CD4-positive, CD25-positive, alpha-beta regulatory T cell (primary cell): Measurements from ENCODE around the gene PHOX2A. TPM values are rescaled to one million over a fixed set of nuclear protein-coding genes. Genes with fewer than 3 reads are reported as not detected.

Experiments used
- ATAC-seq, 2 donors: fragments of 150-1000 bp; cut with Tn5 transposase; one replicate each; pipeline ENCODE4 v1.10.0; 2021; ENCODE audit warnings: low read depth in 2 of 2, moderate number of reproducible peaks in 2 of 2, moderate library complexity in 1 of 2
- DNase-seq, 3 donors: peaks; one replicate each; pipeline versions ENCODE4 v3.0.0 to v3.0.0-alpha.2; 2012 to 2022; ENCODE audit warnings: mixed read lengths in 1 of 3
- H3K27ac ChIP-seq: one replicate; pipeline ENCODE4 v1.7.0; 2013; ENCODE audit warnings: mild to moderate bottlenecking, low read length; ENCODE audit not compliant: insufficient read depth, poor library complexity, severe bottlenecking
- H3K27me3 ChIP-seq: one replicate; pipeline ENCODE4 v1.7.0; 2013; ENCODE audit warnings: low read length; ENCODE audit not compliant: control insufficient read depth, insufficient read depth
- H3K36me3 ChIP-seq: one replicate; pipeline ENCODE4 v1.7.0; 2013; ENCODE audit warnings: mild to moderate bottlenecking, low read length, moderate library complexity; ENCODE audit not compliant: control insufficient read depth, insufficient read depth
- H3K4me1 ChIP-seq: 2 replicates; pipeline ENCODE4 v1.7.0; 2013; ENCODE audit warnings: mild to moderate bottlenecking, low read length; ENCODE audit not compliant: insufficient read depth, control insufficient read depth, poor library complexity, severe bottlenecking
- H3K4me3 ChIP-seq: one replicate; pipeline ENCODE4 v1.7.0; 2013; ENCODE audit warnings: low read depth, mild to moderate bottlenecking, low read length, moderate library complexity
- H3K9me3 ChIP-seq, 2 experiments: 1 replicate in 1 of 2; 2 replicates in 1 of 2; pipeline ENCODE4 v1.7.0; 2013; ENCODE audit warnings: low read length in 2 of 2, mild to moderate bottlenecking in 1 of 2, moderate library complexity in 1 of 2; ENCODE audit not compliant: control insufficient read depth in 2 of 2
- H3K27ac Mint-ChIP-seq, 3 donors: one replicate each; pipeline ENCODE4 v1.8.0; 2020 to 2022; ENCODE audit warnings: mild to moderate bottlenecking in 3 of 3, mixed read lengths in 3 of 3, moderate library complexity in 2 of 3
- H3K27me3 Mint-ChIP-seq: one replicate; pipeline ENCODE4 v1.8.0; 2022; ENCODE audit warnings: mild to moderate bottlenecking, mixed read lengths
- H3K36me3 Mint-ChIP-seq: one replicate; pipeline ENCODE4 v1.8.0; 2020; ENCODE audit warnings: mixed read lengths
- H3K4me1 Mint-ChIP-seq, 4 donors: one replicate each; pipeline ENCODE4 v1.8.0; 2020 to 2022; ENCODE audit warnings: mixed read lengths in 4 of 4, mild to moderate bottlenecking in 1 of 4
- H3K4me3 Mint-ChIP-seq, 4 donors: one replicate each; pipeline ENCODE4 v1.8.0; 2020 to 2022; ENCODE audit warnings: mild to moderate bottlenecking in 4 of 4, mixed read lengths in 4 of 4, moderate library complexity in 3 of 4
- H3K9me3 Mint-ChIP-seq, 7 donors: one replicate each; pipeline ENCODE4 v1.8.0; 2020 to 2022; ENCODE audit warnings: mixed read lengths in 7 of 7, mild to moderate bottlenecking in 3 of 7, moderate library complexity in 2 of 7
- polyA plus RNA-seq, 4 donors: library from polyadenylated mRNA; unstranded; fragments of 300-500 nt; fragmentation: Illumina TruSeq; gene quantifications; one replicate each; pipeline ENCODE4 v1.2.3, GENCODE V29; 2021
- total RNA-seq: library from RNA; stranded (reverse); gene quantifications from one replicate; pipeline ENCODE4 v1.2.3, GENCODE V29; 2022

PHOX2A gene
- total and polyA plus RNA-seq, 5 donors from 2014 or later: not detected

DNA sequence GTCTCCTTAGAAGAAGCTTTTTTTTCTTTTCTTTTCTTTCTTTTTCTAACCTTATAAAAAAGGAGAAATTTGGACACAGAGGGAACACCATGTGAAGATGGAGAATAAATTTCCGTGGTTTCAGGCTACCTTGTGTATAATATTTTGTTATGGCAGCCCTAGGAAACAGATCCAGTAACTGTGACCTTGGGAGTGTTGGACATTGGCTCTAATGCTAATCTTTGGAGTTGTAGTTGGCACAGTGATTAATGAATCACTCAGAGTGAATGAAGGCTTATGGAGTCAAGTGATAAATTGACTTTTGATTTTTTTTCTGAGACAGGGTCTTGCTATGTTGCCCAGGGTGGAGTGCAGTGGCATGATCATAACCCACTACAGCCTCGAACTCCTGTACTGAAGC is 15.5 kb upstream of the PHOX2A start:
- peaks cover 0 to 1% (median 0%) of the 10 kb centered on the region in 7 donors for H3K9me3 Mint-ChIP-seq
- ATAC-seq (no peak), DNase-seq (no peak)
- peaks cover 0 to 2% (median 0%) of the 10 kb centered on the region in 4 donors for H3K4me1 Mint-ChIP-seq
- no peak overlapping the region for H3K4me3 ChIP-seq
- peaks cover 9% of the 10 kb centered on the region for H3K27me3 ChIP-seq
- H3K36me3 Mint-ChIP-seq: no peaks in the 10 kb centered on the region
- H3K27me3 Mint-ChIP-seq: peaks cover 34% of the 10 kb centered on the region
- H3K27ac ChIP-seq: no peak overlapping the region
- no peaks in the 10 kb centered on the region for H3K4me1 ChIP-seq
- no peaks in the 10 kb centered on the region for H3K36me3 ChIP-seq
- H3K4me3 Mint-ChIP-seq: no peak overlapping the region
- H3K9me3 ChIP-seq: no peaks in the 10 kb centered on the region
- H3K27ac Mint-ChIP-seq: no peak overlapping the region

DNA sequence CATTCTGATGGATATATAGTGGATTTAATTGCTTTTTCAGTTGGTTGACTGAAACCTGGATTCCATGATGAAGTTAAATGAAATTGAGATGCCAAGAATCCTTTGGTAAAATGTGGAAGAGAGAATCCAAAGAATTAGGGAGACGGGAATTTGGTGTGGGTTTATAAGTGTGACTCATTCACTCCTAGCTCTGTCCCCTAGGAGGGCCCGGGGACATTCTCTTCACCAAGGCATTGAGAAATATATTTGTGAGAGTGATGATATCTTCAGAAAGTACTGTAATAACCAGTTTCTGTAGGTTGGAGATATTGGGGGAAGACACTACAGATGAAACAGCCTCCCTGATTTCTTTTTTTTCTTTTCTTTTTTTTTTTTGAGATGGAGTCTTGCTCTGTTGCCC is 13.6 kb upstream of the PHOX2A start:
- peaks cover 13% of the 10 kb centered on the region for H3K27me3 ChIP-seq
- ATAC-seq (no peak), DNase-seq (no peak)
- Mint-ChIP-seq H3K36me3 (no peaks in the 10 kb centered on the region), H3K27ac (no peak overlapping the region), H3K4me3 (no peak overlapping the region), H3K9me3 (peaks cover 0 to 1% (median 0%) of the 10 kb centered on the region in 7 donors), H3K27me3 (peaks cover 24% of the 10 kb centered on the region), H3K4me1 (peaks cover 0 to 2% (median 0%) of the 10 kb centered on the region in 4 donors)
- no peak overlapping the region for H3K27ac ChIP-seq
- no peaks in the 10 kb centered on the region for H3K9me3 ChIP-seq
- no peaks in the 10 kb centered on the region for H3K36me3 ChIP-seq
- H3K4me3 ChIP-seq: no peak overlapping the region
- H3K4me1 ChIP-seq: no peaks in the 10 kb centered on the region

DNA sequence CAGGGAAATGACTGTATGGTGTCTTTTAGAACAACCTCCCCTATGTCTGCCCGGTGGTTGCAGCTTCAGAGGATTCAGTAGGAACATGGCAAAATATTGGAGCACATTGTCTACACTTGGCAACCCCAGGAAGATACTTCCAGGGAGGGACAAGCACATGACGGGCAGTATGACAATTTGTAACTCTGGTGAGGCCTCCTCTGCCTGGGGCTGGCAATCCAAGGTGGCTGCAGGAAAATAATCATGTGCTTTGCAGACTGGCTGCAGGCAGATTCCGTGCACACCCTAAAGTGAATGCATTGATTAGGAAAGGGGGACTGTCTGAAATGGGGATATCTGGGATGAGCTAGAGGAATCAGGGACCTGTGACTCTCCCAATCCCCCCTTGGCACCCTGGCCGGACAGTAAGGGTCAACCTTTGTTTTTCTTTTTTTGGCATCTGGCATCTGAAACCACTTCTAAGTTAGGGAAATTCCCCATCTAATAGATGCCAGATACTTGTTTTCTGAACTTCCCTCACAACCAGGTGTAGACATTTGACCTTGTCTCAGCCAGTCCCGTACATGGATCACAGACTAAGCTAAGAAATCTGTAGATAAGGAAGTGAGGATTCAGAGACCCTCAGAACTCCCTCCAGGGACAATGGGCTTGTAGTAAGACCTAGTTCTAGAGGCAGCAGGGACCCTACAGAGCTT is 10.5 kb upstream of the PHOX2A start:
- no peak for DNase-seq
- Mint-ChIP-seq H3K27ac (no peak overlapping the region), H3K4me3 (no peak overlapping the region), H3K27me3 (peaks cover 34% of the 10 kb centered on the region), H3K9me3 (peaks cover 0 to 1% (median 0%) of the 10 kb centered on the region in 7 donors), H3K36me3 (no peaks in the 10 kb centered on the region), H3K4me1 (no peaks in the 10 kb centered on the region)
- peaks cover 12% of the 10 kb centered on the region for H3K27me3 ChIP-seq
- H3K4me1 ChIP-seq: no peaks in the 10 kb centered on the region
- no peaks in the 10 kb centered on the region for H3K36me3 ChIP-seq
- H3K4me3 ChIP-seq: no peak overlapping the region
- ATAC-seq: no peak
- no peak overlapping the region for H3K27ac ChIP-seq
- H3K9me3 ChIP-seq: no peaks in the 10 kb centered on the region

DNA sequence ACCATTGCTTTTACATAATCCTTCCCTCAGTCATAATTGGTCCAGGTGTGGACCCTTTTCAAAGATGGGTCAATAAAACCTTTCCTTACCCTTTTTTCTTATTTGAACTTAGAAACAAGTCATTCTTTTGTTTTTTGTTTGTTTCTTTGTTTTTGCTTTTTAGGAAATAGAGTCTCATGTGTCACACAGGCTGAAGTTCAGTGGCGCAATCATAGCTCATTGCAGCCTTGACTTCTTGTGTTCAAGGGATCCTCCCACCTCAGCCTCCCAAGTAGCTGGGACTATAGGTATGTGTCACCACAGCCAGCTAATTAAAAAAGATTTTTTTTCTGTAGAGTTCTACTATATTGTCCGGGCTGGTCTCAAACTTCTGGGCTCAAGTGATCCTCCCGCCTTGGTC is 9.4 kb upstream of the PHOX2A start:
- Mint-ChIP-seq H3K9me3 (peaks cover 0 to 1% (median 0%) of the 10 kb centered on the region in 7 donors), H3K4me1 (no peaks in the 10 kb centered on the region), H3K36me3 (no peaks in the 10 kb centered on the region), H3K4me3 (no peak overlapping the region), H3K27me3 (peaks cover 34% of the 10 kb centered on the region), H3K27ac (no peak overlapping the region)
- DNase-seq (no peak), ATAC-seq (no peak)
- Histone ChIP-seq H3K4me3 (no peak overlapping the region), H3K27ac (no peak overlapping the region), H3K9me3 (no peaks in the 10 kb centered on the region), H3K4me1 (no peaks in the 10 kb centered on the region), H3K27me3 (peaks cover 9% of the 10 kb centered on the region), H3K36me3 (no peaks in the 10 kb centered on the region)

DNA sequence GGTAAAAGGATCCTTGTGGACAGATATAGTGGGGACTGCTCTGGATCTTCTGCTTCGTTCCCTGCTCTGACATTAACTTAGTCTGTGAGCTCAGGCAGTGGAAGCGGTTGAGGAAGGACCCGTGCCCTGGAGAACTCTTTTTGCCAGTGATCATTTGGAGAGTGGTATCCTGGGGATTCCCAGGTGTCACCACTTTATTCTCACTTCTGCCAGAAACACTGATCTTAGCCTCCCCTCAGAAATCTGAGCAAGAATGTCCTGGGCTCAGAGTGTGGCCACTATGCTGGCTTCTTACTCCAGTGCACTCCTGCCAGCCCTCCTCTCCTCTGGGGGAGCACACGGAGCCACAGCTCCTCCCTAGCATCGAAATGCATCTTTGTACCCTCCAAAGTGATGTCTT is 7.6 kb upstream of the PHOX2A start:
- ATAC-seq (no peak), DNase-seq (no peak)
- peaks cover 18% of the 10 kb centered on the region for H3K27me3 ChIP-seq
- H3K4me1 ChIP-seq: no peaks in the 10 kb centered on the region
- no peaks in the 10 kb centered on the region for H3K36me3 ChIP-seq
- Mint-ChIP-seq H3K27me3 (peaks cover 29% of the 10 kb centered on the region), H3K27ac (no peak overlapping the region), H3K4me1 (no peaks in the 10 kb centered on the region), H3K4me3 (no peak overlapping the region), H3K9me3 (peaks cover 0 to 1% (median 0%) of the 10 kb centered on the region in 7 donors), H3K36me3 (no peaks in the 10 kb centered on the region)
- no peak overlapping the region for H3K4me3 ChIP-seq
- H3K9me3 ChIP-seq: no peaks in the 10 kb centered on the region
- no peak overlapping the region for H3K27ac ChIP-seq

DNA sequence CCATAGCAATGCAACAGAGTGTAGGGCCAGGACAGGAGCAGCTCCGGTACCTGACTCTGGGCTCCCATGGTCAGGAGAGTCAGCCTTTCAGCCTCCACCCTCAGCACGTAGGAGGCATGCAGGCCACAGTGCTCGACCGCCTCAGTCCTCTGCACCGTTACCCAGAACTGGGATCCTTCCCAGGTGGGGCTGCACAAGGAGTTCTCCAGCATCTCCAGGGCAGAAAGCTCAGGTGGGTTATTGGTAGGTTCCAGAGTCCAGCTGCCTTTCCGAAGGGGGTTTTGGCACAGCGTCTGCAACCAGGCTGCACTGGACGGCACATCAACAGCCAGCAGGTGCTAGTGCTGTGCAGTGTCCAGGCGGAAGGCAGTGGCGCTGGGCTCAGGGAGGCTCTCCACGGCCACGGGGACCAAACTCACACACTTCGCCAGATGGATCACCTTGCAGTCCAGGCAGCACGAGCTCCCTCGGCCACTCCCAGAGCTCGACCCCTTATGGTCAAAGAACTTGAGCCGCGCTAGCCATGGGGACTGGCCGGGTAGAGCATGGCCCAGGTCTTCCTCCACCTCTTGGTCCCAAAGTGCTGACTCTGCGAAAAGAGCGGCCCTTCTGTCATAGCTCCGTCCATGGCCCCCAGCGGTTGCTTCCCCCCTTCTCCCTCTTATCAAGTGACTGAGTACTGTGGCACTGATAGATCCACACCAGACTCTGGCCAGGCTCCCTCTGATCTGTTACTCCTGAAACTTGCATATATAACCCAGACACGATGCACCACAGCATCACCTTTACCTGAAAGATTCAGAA is 6.9 kb upstream of the PHOX2A start:
- Histone ChIP-seq H3K4me1 (no peaks in the 10 kb centered on the region), H3K27ac (no peak overlapping the region), H3K27me3 (peaks cover 22% of the 10 kb centered on the region), H3K9me3 (no peaks in the 10 kb centered on the region), H3K4me3 (no peak overlapping the region), H3K36me3 (no peaks in the 10 kb centered on the region)
- H3K36me3 Mint-ChIP-seq: no peaks in the 10 kb centered on the region
- no peak overlapping the region for H3K27ac Mint-ChIP-seq
- H3K27me3 Mint-ChIP-seq: peaks cover 29% of the 10 kb centered on the region
- H3K9me3 Mint-ChIP-seq: peaks cover 0 to 1% (median 0%) of the 10 kb centered on the region in 7 donors
- no peak for DNase-seq
- H3K4me1 Mint-ChIP-seq: no peaks in the 10 kb centered on the region
- ATAC-seq: no peak
- no peak overlapping the region for H3K4me3 Mint-ChIP-seq

DNA sequence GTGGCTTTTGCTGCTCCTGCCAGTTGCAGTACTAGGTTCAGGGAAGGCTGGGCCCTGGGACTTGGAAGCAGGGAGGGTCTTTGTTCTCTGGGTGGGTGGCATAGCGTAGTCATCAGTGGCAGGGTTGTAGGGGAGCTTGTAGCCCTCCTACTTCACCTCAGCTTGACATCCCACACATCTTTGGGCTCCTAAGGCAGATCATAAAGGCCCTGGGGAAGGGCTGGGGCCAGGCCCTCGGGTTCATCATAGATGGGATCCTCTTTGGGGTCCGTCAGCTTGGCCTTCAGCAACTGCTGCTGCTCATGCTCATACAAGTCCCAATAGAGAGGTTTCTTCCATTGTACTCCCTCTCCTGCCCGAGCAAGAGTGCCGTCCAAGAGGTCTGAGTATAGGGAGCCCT is 6.0 kb upstream of the PHOX2A start:
- Mint-ChIP-seq H3K27me3 (peaks cover 26% of the 10 kb centered on the region), H3K4me1 (no peaks in the 10 kb centered on the region), H3K9me3 (no peaks in the 10 kb centered on the region), H3K36me3 (no peaks in the 10 kb centered on the region), H3K27ac (no peak overlapping the region), H3K4me3 (no peak overlapping the region)
- no peaks in the 10 kb centered on the region for H3K9me3 ChIP-seq
- DNase-seq (no peak), ATAC-seq (no peak)
- no peaks in the 10 kb centered on the region for H3K4me1 ChIP-seq
- H3K27me3 ChIP-seq: peaks cover 23% of the 10 kb centered on the region
- no peak overlapping the region for H3K27ac ChIP-seq
- no peaks in the 10 kb centered on the region for H3K36me3 ChIP-seq
- no peak overlapping the region for H3K4me3 ChIP-seq
